Measurements from ENCODE around the gene RALY. TPM values are rescaled to one million over a fixed set of nuclear protein-coding genes. Genes with fewer than 3 reads are reported as not detected.

RALY gene
- total and polyA plus RNA-seq, 5 donors from 2014 or later, result 160 to 216 (median 191) TPM

GRCh38 chr20:34011275-34011674 lies 17.6 kb downstream of the RALY start:
- no peaks in the 10 kb centered on the region for H3K9me3 Mint-ChIP-seq
- Histone ChIP-seq H3K4me1 (ENCODE audit: control insufficient read depth, insufficient read depth, low read length, poor library complexity, severe bottlenecking) (peaks cover 74% of the 10 kb centered on the region), H3K27me3 (ENCODE audit: control insufficient read depth, insufficient read depth, low read length) (no peaks in the 10 kb centered on the region), H3K4me3 (ENCODE audit: low read depth, low read length) (no peak overlapping the region), H3K36me3 (ENCODE audit: control insufficient read depth, insufficient read depth, low read length) (no peaks in the 10 kb centered on the region), H3K27ac (ENCODE audit: insufficient read depth, low read length, poor library complexity, severe bottlenecking) (no peak overlapping the region), H3K9me3 (ENCODE audit: control insufficient read depth in 2 of 2, low read length in 2 of 2) (no peaks in the 10 kb centered on the region)
- DNase-seq, result no peak
- H3K27me3 Mint-ChIP-seq, result no peaks in the 10 kb centered on the region
- H3K4me1 Mint-ChIP-seq, result peaks cover 43 to 93% (median 83%) of the 10 kb centered on the region in 4 donors
- H3K27ac Mint-ChIP-seq, result peak overlapping the region in 1 of 3 donors; percentile 90
- peak overlapping the region in 3 of 4 donors; percentile 1 to 38 (median 19) for H3K4me3 Mint-ChIP-seq
- H3K36me3 Mint-ChIP-seq, result no peaks in the 10 kb centered on the region
- no peak for ATAC-seq (ENCODE audit: low read depth in 2 of 2)

DNA sequence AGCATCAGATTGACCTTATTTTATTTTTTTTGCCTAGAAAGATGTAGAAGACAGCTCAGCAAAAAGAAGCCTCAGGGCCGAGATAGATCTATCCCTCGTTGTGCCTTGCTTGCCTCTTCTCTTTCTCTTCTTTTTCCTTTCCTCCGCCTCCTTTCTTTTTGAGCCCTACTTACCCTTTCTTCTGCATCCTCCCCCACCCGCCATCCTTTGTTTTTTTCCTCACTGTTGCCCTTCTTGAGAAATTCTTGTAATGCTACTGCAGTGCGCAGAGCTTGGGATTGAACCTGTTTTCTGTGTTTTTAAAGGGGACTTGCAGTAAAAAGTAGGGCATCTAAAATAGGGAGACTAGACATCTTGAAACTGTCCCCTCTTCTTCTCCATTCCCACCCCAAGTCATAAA lies 18.6 kb downstream of the RALY start:
- Mint-ChIP-seq H3K27ac (peak overlapping the region in 2 of 3 donors; percentile 62 to 88), H3K4me3 (peak overlapping the region; percentile 19 to 75 (median 58)), H3K27me3 (no peaks in the 10 kb centered on the region), H3K36me3 (no peaks in the 10 kb centered on the region), H3K4me1 (peaks cover 48 to 95% (median 86%) of the 10 kb centered on the region in 4 donors), H3K9me3 (no peaks in the 10 kb centered on the region)
- no peaks in the 10 kb centered on the region for H3K36me3 ChIP-seq (ENCODE audit: control insufficient read depth, insufficient read depth, low read length)
- no peak overlapping the region for H3K4me3 ChIP-seq (ENCODE audit: low read depth, low read length)
- ATAC-seq (ENCODE audit: low read depth in 2 of 2), result no peak
- H3K27me3 ChIP-seq (ENCODE audit: control insufficient read depth, insufficient read depth, low read length), result no peaks in the 10 kb centered on the region
- H3K4me1 ChIP-seq (ENCODE audit: control insufficient read depth, insufficient read depth, low read length, poor library complexity, severe bottlenecking), result peaks cover 76% of the 10 kb centered on the region
- no peak for DNase-seq
- H3K9me3 ChIP-seq (ENCODE audit: control insufficient read depth in 2 of 2, low read length in 2 of 2), result no peaks in the 10 kb centered on the region
- no peak overlapping the region for H3K27ac ChIP-seq (ENCODE audit: insufficient read depth, low read length, poor library complexity, severe bottlenecking)

GRCh38 chr20:34012735-34013134 lies 19.0 kb downstream of the RALY start:
- no peak for DNase-seq
- Histone ChIP-seq H3K27ac (ENCODE audit: insufficient read depth, low read length, poor library complexity, severe bottlenecking) (no peak overlapping the region), H3K9me3 (ENCODE audit: control insufficient read depth in 2 of 2, low read length in 2 of 2) (no peaks in the 10 kb centered on the region), H3K4me3 (ENCODE audit: low read depth, low read length) (peak overlapping the region; percentile 21), H3K27me3 (ENCODE audit: control insufficient read depth, insufficient read depth, low read length) (no peaks in the 10 kb centered on the region), H3K4me1 (ENCODE audit: control insufficient read depth, insufficient read depth, low read length, poor library complexity, severe bottlenecking) (peaks cover 78% of the 10 kb centered on the region), H3K36me3 (ENCODE audit: control insufficient read depth, insufficient read depth, low read length) (no peaks in the 10 kb centered on the region)
- Mint-ChIP-seq H3K36me3 (no peaks in the 10 kb centered on the region), H3K4me3 (peak overlapping the region in 3 of 4 donors; percentile 42 to 75 (median 75)), H3K27ac (peak overlapping the region in 2 of 3 donors; percentile 62 to 88), H3K9me3 (no peaks in the 10 kb centered on the region), H3K4me1 (peaks cover 51 to 98% (median 89%) of the 10 kb centered on the region in 4 donors), H3K27me3 (no peaks in the 10 kb centered on the region)
- no peak for ATAC-seq (ENCODE audit: low read depth in 2 of 2)

DNA sequence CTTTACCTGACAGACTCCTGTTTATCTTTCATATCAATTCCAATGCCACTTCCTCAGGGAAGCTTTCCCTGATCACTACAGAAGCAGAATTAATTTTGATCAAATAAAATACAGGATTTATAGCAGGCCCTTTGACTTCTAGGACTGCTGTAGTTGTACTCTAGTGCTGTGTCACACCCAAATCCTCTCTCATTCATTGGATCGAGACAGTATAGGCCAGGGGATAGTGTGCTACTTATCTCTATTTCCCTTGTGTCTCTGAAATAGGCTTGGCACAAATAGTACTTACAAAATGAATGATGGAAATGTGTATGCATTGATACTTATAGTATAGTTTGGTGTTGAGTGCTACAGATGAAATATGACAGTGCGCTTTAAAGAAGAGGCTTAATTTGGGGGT lies 19.8 kb downstream of the RALY start:
- Mint-ChIP-seq H3K9me3 (no peaks in the 10 kb centered on the region), H3K27ac (peak overlapping the region in 2 of 3 donors; percentile 7 to 70), H3K36me3 (no peaks in the 10 kb centered on the region), H3K4me3 (peak overlapping the region in 3 of 4 donors; percentile 16 to 75 (median 18)), H3K27me3 (no peaks in the 10 kb centered on the region), H3K4me1 (peaks cover 46 to 98% (median 89%) of the 10 kb centered on the region in 4 donors)
- no peaks in the 10 kb centered on the region for H3K27me3 ChIP-seq (ENCODE audit: control insufficient read depth, insufficient read depth, low read length)
- H3K27ac ChIP-seq (ENCODE audit: insufficient read depth, low read length, poor library complexity, severe bottlenecking), result no peak overlapping the region
- no peaks in the 10 kb centered on the region for H3K9me3 ChIP-seq (ENCODE audit: control insufficient read depth in 2 of 2, low read length in 2 of 2)
- H3K4me1 ChIP-seq (ENCODE audit: control insufficient read depth, insufficient read depth, low read length, poor library complexity, severe bottlenecking), result peaks cover 74% of the 10 kb centered on the region
- H3K4me3 ChIP-seq (ENCODE audit: low read depth, low read length), result peak overlapping the region; percentile 21
- no peaks in the 10 kb centered on the region for H3K36me3 ChIP-seq (ENCODE audit: control insufficient read depth, insufficient read depth, low read length)
- ATAC-seq (ENCODE audit: low read depth in 2 of 2), result no peak
- DNase-seq, result no peak

DNA sequence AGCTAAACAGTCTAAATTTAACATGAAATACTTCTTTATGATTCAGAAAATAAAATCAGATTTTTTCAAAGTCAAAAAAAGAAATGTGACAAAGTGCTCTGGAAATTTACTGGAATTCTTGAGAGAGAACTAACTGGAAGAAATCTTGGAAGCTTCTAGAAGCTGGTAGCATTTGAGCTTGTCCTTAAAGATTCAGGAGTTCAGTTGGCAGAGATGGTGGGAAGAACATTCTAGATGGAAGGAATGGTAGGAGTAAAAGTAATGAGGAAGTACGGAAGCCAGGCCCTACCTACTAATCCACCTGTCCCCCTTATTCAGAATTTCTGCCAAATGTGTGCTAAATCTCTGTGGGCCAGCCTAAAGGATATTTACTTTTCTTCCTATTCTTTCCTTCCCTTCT lies 21.2 kb downstream of the RALY start:
- no peaks in the 10 kb centered on the region for H3K27me3 ChIP-seq (ENCODE audit: control insufficient read depth, insufficient read depth, low read length)
- H3K36me3 ChIP-seq (ENCODE audit: control insufficient read depth, insufficient read depth, low read length), result no peaks in the 10 kb centered on the region
- no peak overlapping the region for H3K27ac ChIP-seq (ENCODE audit: insufficient read depth, low read length, poor library complexity, severe bottlenecking)
- H3K4me3 ChIP-seq (ENCODE audit: low read depth, low read length), result no peak overlapping the region
- no peaks in the 10 kb centered on the region for H3K36me3 Mint-ChIP-seq
- H3K4me3 Mint-ChIP-seq, result peak overlapping the region in 2 of 4 donors; percentile 15 to 62
- H3K9me3 Mint-ChIP-seq, result no peaks in the 10 kb centered on the region
- no peaks in the 10 kb centered on the region for H3K9me3 ChIP-seq (ENCODE audit: control insufficient read depth in 2 of 2, low read length in 2 of 2)
- H3K27ac Mint-ChIP-seq, result peak overlapping the region; percentile 48 to 78 (median 54)
- peaks cover 69% of the 10 kb centered on the region for H3K4me1 ChIP-seq (ENCODE audit: control insufficient read depth, insufficient read depth, low read length, poor library complexity, severe bottlenecking)
- H3K4me1 Mint-ChIP-seq, result peaks cover 36 to 93% (median 83%) of the 10 kb centered on the region in 4 donors
- H3K27me3 Mint-ChIP-seq, result no peaks in the 10 kb centered on the region
- no peak for ATAC-seq (ENCODE audit: low read depth in 2 of 2)
- DNase-seq, result no peak

GRCh38 chr20:34015401-34016335 lies 22.0 kb downstream of the RALY start:
- H3K36me3 Mint-ChIP-seq, result no peaks in the 10 kb centered on the region
- H3K4me1 ChIP-seq (ENCODE audit: control insufficient read depth, insufficient read depth, low read length, poor library complexity, severe bottlenecking), result peaks cover 61% of the 10 kb centered on the region
- H3K9me3 ChIP-seq (ENCODE audit: control insufficient read depth in 2 of 2, low read length in 2 of 2), result no peaks in the 10 kb centered on the region
- H3K9me3 Mint-ChIP-seq, result peaks cover 0 to 2% (median 0%) of the 10 kb centered on the region in 7 donors
- H3K4me1 Mint-ChIP-seq, result peaks cover 40 to 93% (median 82%) of the 10 kb centered on the region in 4 donors
- peak overlapping the region in 3 of 4 donors; percentile 5 to 62 (median 16) for H3K4me3 Mint-ChIP-seq
- H3K27me3 Mint-ChIP-seq, result no peaks in the 10 kb centered on the region
- no peaks in the 10 kb centered on the region for H3K36me3 ChIP-seq (ENCODE audit: control insufficient read depth, insufficient read depth, low read length)
- DNase-seq (peak in 1 of 3 donors; percentile 53), ATAC-seq (ENCODE audit: low read depth in 2 of 2) (peak in 1 of 2 donors; percentile 39)
- no peak overlapping the region for H3K27ac ChIP-seq (ENCODE audit: insufficient read depth, low read length, poor library complexity, severe bottlenecking)
- no peaks in the 10 kb centered on the region for H3K27me3 ChIP-seq (ENCODE audit: control insufficient read depth, insufficient read depth, low read length)
- H3K4me3 ChIP-seq (ENCODE audit: low read depth, low read length), result peak overlapping the region; percentile 23
- peak overlapping the region; percentile 48 to 83 (median 78) for H3K27ac Mint-ChIP-seq

DNA sequence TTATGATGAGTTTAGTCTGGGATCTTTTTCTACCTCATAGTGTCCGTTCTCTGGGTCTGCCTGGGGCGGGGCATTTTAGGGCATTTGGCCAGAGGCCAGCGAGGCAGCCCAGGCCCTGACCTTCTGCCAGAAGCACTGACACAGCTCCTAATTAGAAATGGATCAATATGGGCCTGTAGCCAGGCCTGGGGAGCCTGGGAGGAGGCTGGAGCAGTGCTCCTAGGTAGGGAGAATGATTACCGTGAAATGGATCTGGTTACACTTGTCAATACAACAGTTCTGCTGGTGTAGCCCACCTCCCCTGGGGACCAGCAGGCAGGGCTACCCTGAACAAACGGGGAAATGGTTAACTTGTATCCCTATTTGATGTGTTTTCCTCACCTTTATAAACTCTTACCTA lies 23.0 kb downstream of the RALY start:
- Mint-ChIP-seq H3K9me3 (peaks cover 0 to 2% (median 0%) of the 10 kb centered on the region in 7 donors), H3K4me1 (peaks cover 36 to 90% (median 79%) of the 10 kb centered on the region in 4 donors), H3K4me3 (peak overlapping the region in 2 of 4 donors; percentile 28 to 52), H3K27ac (peak overlapping the region; percentile 48 to 81 (median 74)), H3K36me3 (no peaks in the 10 kb centered on the region), H3K27me3 (no peaks in the 10 kb centered on the region)
- Histone ChIP-seq H3K27ac (ENCODE audit: insufficient read depth, low read length, poor library complexity, severe bottlenecking) (no peak overlapping the region), H3K27me3 (ENCODE audit: control insufficient read depth, insufficient read depth, low read length) (no peaks in the 10 kb centered on the region), H3K9me3 (ENCODE audit: control insufficient read depth in 2 of 2, low read length in 2 of 2) (no peaks in the 10 kb centered on the region), H3K36me3 (ENCODE audit: control insufficient read depth, insufficient read depth, low read length) (peaks cover 5% of the 10 kb centered on the region), H3K4me3 (ENCODE audit: low read depth, low read length) (no peak overlapping the region), H3K4me1 (ENCODE audit: control insufficient read depth, insufficient read depth, low read length, poor library complexity, severe bottlenecking) (peaks cover 50% of the 10 kb centered on the region)
- DNase-seq (no peak), ATAC-seq (ENCODE audit: low read depth in 2 of 2) (no peak)
